Neuronal stem cell (in vitro differentiated cells): ENCODE results near the gene ZMAT2.
"Not testable (repeated sequence)": the region's sequence is repeated elsewhere in the genome, so short reads cannot be mapped to it uniquely, and the experiment has no call there.

Source experiments
- DNase-seq: peaks from one replicate; pipeline ENCODE4 v3.0.0-alpha.2; 2013; ENCODE audit warnings: low spot score
- H2AFZ ChIP-seq: one replicate; pipeline ENCODE4 v1.6.1; 2013; ENCODE audit warnings: mild to moderate bottlenecking, low read length, inconsistent platforms
- H2AK5ac ChIP-seq: 2 replicates; pipeline ENCODE4 v1.6.1; 2013; ENCODE audit warnings: low read depth, mild to moderate bottlenecking, inconsistent platforms, low read length, moderate library complexity, mixed read lengths
- H2BK120ac ChIP-seq: 2 replicates; pipeline ENCODE4 v1.6.1; 2013; ENCODE audit warnings: low read depth, mild to moderate bottlenecking, inconsistent platforms, low read length, moderate library complexity, mixed read lengths
- H2BK12ac ChIP-seq: one replicate; pipeline ENCODE4 v1.6.1; 2013; ENCODE audit warnings: low read length, inconsistent platforms
- H2BK15ac ChIP-seq: 2 replicates; pipeline ENCODE4 v1.6.1; 2013; ENCODE audit warnings: mild to moderate bottlenecking, low read length, inconsistent platforms, mixed read lengths
- H2BK5ac ChIP-seq: one replicate; pipeline ENCODE4 v1.6.1; 2013; ENCODE audit warnings: inconsistent platforms, mild to moderate bottlenecking, low read length, moderate library complexity
- H3K14ac ChIP-seq: one replicate; pipeline ENCODE4 v1.6.1; 2013; ENCODE audit warnings: low read length, inconsistent platforms
- H3K18ac ChIP-seq: 2 replicates; pipeline ENCODE4 v1.6.1; 2013; ENCODE audit warnings: low read length, inconsistent platforms
- H3K23ac ChIP-seq: 2 replicates; pipeline ENCODE4 v1.6.1; 2013; ENCODE audit warnings: low read depth, mild to moderate bottlenecking, mixed read lengths, low read length, inconsistent platforms; ENCODE audit not compliant: poor library complexity
- H3K27ac ChIP-seq: replicated peaks from 3 replicates; pipeline ENCODE4 v1.5.1; 2013; ENCODE audit warnings: low read length, inconsistent platforms
- H3K27me3 ChIP-seq, 3 experiments: 2 replicates each; pipeline ENCODE4 v1.6.1; 2013; ENCODE audit warnings: low read length in 3 of 3, mild to moderate bottlenecking in 2 of 3, inconsistent platforms in 1 of 3, low read depth in 1 of 3, mixed read lengths in 1 of 3, moderate library complexity in 1 of 3; ENCODE audit not compliant: control insufficient read depth in 3 of 3, insufficient read depth in 3 of 3
- H3K36me3 ChIP-seq, 2 donors: replicated peaks in 1 of 2; 2 replicates each; pipeline ENCODE4 v1.6.1; 2013; ENCODE audit warnings: low read length in 2 of 2; ENCODE audit not compliant: control insufficient read depth in 2 of 2, insufficient read depth in 2 of 2
- H3K4ac ChIP-seq: 2 replicates; pipeline ENCODE4 v1.6.1; 2013; ENCODE audit warnings: inconsistent platforms, mild to moderate bottlenecking, low read length, moderate library complexity
- H3K4me1 ChIP-seq, 2 donors: 1 replicate in 1 of 2; 2 replicates in 1 of 2; pipeline ENCODE4 v1.6.1; 2013; ENCODE audit warnings: low read length in 2 of 2, low read depth in 1 of 2; ENCODE audit not compliant: control insufficient read depth in 2 of 2, insufficient read depth in 1 of 2
- H3K4me2 ChIP-seq: one replicate; pipeline ENCODE4 v1.6.1; 2013; ENCODE audit warnings: mild to moderate bottlenecking, low read length, inconsistent platforms; ENCODE audit not compliant: insufficient read depth, poor library complexity, severe bottlenecking
- H3K4me3 ChIP-seq, 2 donors: 2 replicates each; pipeline ENCODE4 v1.5.1; 2013; ENCODE audit warnings: low read length in 2 of 2, mild to moderate bottlenecking in 2 of 2, inconsistent platforms in 1 of 2, moderate library complexity in 1 of 2
- H3K79me1 ChIP-seq: one replicate; pipeline ENCODE4 v1.6.1; 2013; ENCODE audit warnings: low read depth, mild to moderate bottlenecking, inconsistent platforms, low read length, moderate library complexity
- H3K9ac ChIP-seq: one replicate; pipeline ENCODE4 v1.6.1; 2013; ENCODE audit warnings: mild to moderate bottlenecking, low read depth, low read length, inconsistent platforms; ENCODE audit not compliant: poor library complexity
- H3K9me3 ChIP-seq, 2 donors: replicated peaks in 1 of 2; 2 replicates each; pipeline versions ENCODE3 to v1.6.1; 2013; ENCODE audit warnings: low read length in 2 of 2, mild to moderate bottlenecking in 2 of 2, inconsistent platforms in 1 of 2, low read depth in 1 of 2, mixed read lengths in 1 of 2, moderate library complexity in 1 of 2; ENCODE audit not compliant: control insufficient read depth in 2 of 2, insufficient read depth in 1 of 2
- H4K8ac ChIP-seq: one replicate; pipeline ENCODE4 v1.6.1; 2013; ENCODE audit warnings: low read depth, mild to moderate bottlenecking, inconsistent platforms, low read length, moderate library complexity
- H4K91ac ChIP-seq: one replicate; pipeline ENCODE4 v1.6.1; 2013; ENCODE audit warnings: low read length, low read depth, mild to moderate bottlenecking, inconsistent platforms; ENCODE audit not compliant: poor library complexity
- WGBS, 2 donors: extraction: QIAGEN DNeasy Blood & Tissue Kit; methylation state at CpG; one replicate each; pipeline ENCODE4 v1.1.7; 2013; ENCODE audit warnings: missing lambda C conversion rate in 2 of 2, mixed read lengths in 1 of 2; ENCODE audit not compliant: insufficient read length in 2 of 2, insufficient replicate concordance in 1 of 2; ENCODE audit errors: extremely low coverage in 2 of 2; 5-methylcytosine and 5-hydroxymethylcytosine counted together

ZMAT2 gene

GRCh38 chr5:140720738-140721137 is 20.5 kb downstream of the ZMAT2 start:
- H3K4me3 ChIP-seq, H2BK12ac ChIP-seq, H3K27ac ChIP-seq, H2BK120ac ChIP-seq, H3K4me2 ChIP-seq, H3K4ac ChIP-seq, H3K14ac ChIP-seq, DNase-seq, H4K91ac ChIP-seq, H3K27me3 ChIP-seq, H3K18ac ChIP-seq, H3K23ac ChIP-seq, H2AK5ac ChIP-seq, H3K9ac ChIP-seq, H2AFZ ChIP-seq, H2BK5ac ChIP-seq, H2BK15ac ChIP-seq, H3K9me3 ChIP-seq, H4K8ac ChIP-seq, H3K4me1 ChIP-seq, H3K36me3 ChIP-seq, H3K79me1 ChIP-seq: not testable (repeated sequence)
- WGBS, 2 donors, result no CpG with 5 or more reads among the region's 6 CpGs

DNA sequence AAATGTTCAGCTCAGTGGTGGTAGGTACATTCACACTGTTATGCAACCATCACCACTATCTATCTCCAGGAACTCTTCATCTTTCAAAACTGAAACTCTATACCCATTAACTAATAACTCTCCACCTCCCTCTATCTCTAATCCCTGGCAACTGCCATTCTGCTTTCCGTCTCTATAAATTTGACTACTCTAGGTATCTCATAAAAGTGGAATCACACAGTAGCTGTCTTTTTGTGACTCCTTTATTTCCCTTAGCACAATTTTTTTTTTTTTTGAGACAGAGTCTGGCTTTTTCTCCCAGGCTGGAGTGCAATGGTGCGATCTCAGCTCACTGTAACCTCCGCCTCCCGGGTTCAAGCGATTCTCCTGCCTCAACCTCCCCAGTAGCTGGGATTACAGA is 21.1 kb downstream of the ZMAT2 start:
- not testable (repeated sequence) for H2AFZ ChIP-seq, H3K4me2 ChIP-seq, H3K23ac ChIP-seq, H3K79me1 ChIP-seq, H3K9me3 ChIP-seq, H2AK5ac ChIP-seq, H2BK12ac ChIP-seq, H3K27ac ChIP-seq, H2BK15ac ChIP-seq, H3K9ac ChIP-seq, H3K36me3 ChIP-seq, H3K18ac ChIP-seq, H3K4ac ChIP-seq, H4K91ac ChIP-seq, H3K4me1 ChIP-seq, DNase-seq, H3K4me3 ChIP-seq, H2BK120ac ChIP-seq, H4K8ac ChIP-seq, H3K27me3 ChIP-seq, H2BK5ac ChIP-seq, H3K14ac ChIP-seq
- WGBS, 2 donors, result no CpG with 5 or more reads among the region's 5 CpGs

DNA sequence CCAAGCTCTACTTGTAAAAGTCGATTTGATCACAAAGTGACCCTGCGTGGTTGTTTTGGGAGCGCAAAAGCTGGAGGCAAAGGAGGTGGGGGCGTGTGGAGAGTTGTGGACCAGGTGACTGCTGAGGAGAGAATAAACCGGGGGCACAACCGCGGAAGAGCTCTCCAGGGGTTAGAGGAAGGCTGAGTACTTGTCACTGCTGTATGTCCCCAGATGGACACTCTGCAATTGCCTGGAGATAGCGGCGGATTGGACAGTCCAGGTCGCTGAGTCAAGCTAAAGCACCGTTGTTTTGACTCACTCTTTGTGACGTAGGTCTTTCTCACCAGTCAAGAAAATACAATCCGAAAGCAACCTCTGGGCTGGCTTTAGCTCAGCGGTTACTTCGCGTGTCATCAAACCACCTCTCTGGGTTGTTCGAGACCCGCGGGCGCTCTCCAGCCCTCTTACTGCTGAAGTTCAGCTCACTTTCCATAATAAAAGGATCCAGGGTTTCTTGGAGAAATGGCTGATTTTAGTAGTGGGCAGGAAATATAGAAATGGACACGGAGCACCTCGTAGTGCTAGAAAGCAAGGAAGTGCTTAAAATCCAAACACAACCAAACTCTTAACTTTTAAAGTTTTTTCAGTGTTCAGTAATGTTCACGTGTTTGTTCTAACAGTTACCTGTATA is 25.7 kb downstream of the ZMAT2 start:
- H2AFZ ChIP-seq, result peak overlapping the region; percentile 69
- H3K4me1 ChIP-seq, result no peaks in the 10 kb centered on the region
- H3K36me3 ChIP-seq, result no peaks in the 10 kb centered on the region
- H4K8ac ChIP-seq, result no peak overlapping the region
- H3K9ac ChIP-seq, result no peak overlapping the region
- H2BK120ac ChIP-seq, result no peak overlapping the region
- peak overlapping the region; percentile 46 to 74 for H3K4me3 ChIP-seq
- WGBS, 2 donors, result no CpG with 5 or more reads among the region's 23 CpGs
- no peaks in the 10 kb centered on the region for H3K9me3 ChIP-seq
- H3K27ac ChIP-seq, result no peak overlapping the region
- H3K18ac ChIP-seq, result no peak overlapping the region
- H3K27me3 ChIP-seq, result no peaks in the 10 kb centered on the region
- no peak overlapping the region for H4K91ac ChIP-seq
- H2BK15ac ChIP-seq, result no peak overlapping the region
- peak overlapping the region; percentile 19 for H3K4me2 ChIP-seq
- H3K79me1 ChIP-seq, result no peaks in the 10 kb centered on the region
- no peak overlapping the region for H2AK5ac ChIP-seq
- H3K23ac ChIP-seq, result no peak overlapping the region
- no peak overlapping the region for H2BK5ac ChIP-seq
- H3K4ac ChIP-seq, result no peak overlapping the region
- peak; percentile 68 for DNase-seq
- no peak overlapping the region for H2BK12ac ChIP-seq
- no peak overlapping the region for H3K14ac ChIP-seq

GRCh38 chr5:140733098-140733497 is 32.9 kb downstream of the ZMAT2 start:
- WGBS, 2 donors, result no CpG with 5 or more reads among the region's 4 CpGs
- Histone ChIP-seq H2BK15ac (no peak overlapping the region), H3K9ac (no peak overlapping the region), H3K27ac (no peak overlapping the region), H2BK5ac (no peak overlapping the region), H4K91ac (no peak overlapping the region), H3K4me2 (no peak overlapping the region), H2AFZ (no peak overlapping the region), H3K14ac (no peak overlapping the region), H3K9me3 (no peaks in the 10 kb centered on the region), H3K18ac (no peak overlapping the region), H3K27me3 (no peaks in the 10 kb centered on the region), H2AK5ac (no peak overlapping the region), H3K79me1 (no peaks in the 10 kb centered on the region), H4K8ac (no peak overlapping the region), H3K4ac (no peak overlapping the region), H2BK12ac (no peak overlapping the region), H3K4me3 (no peak overlapping the region), H3K23ac (no peak overlapping the region), H3K36me3 (no peaks in the 10 kb centered on the region), H3K4me1 (no peaks in the 10 kb centered on the region), H2BK120ac (no peak overlapping the region)
- DNase-seq, result no peak
